SU-DHL-6 (cell line): Measurements from ENCODE around the gene GLO1.

Experiments
- EZH2phosphoT487 ChIP-seq: fragments of 200-600 bp; sonication (generic), shearing (Covaris generic); conservative IDR thresholded peaks from 2 replicates; pipeline ENCODE4 v1.6.1; 2018; ENCODE audit warnings: mild to moderate bottlenecking, antibody characterized with exemption, low read length, moderate library complexity, mixed read lengths
- TF ChIP-seq, protein P1 (sequence below): fragments of 200-600 bp; sonication (generic); IDR thresholded peaks from one replicate; pipeline ENCODE4 v1.5.1; 2017; ENCODE audit warnings: antibody characterized with exemption, mild to moderate bottlenecking, low read length, moderate library complexity; ENCODE audit not compliant: insufficient read depth, poor library complexity, severe bottlenecking

DNA sequence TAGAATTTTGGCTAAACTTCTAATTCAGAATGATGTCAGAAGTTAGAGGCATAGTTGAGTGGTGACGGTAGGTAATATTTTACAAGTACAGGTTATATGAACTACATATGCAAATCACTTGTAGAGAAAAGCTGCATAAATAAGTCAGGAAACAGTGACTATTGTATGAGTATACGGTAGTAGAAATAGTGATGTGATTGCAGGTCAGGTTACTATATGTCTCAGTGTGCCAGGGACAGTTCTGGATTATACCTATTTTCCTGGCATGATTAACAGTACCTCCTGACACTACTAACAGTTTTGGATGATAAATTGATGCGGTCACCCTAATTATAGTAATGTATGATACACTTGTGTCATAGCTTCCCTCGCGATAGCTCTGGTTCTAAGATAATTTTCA is 21.4 kb upstream of the GLO1 start:
- TF ChIP-seq, protein P1, sequence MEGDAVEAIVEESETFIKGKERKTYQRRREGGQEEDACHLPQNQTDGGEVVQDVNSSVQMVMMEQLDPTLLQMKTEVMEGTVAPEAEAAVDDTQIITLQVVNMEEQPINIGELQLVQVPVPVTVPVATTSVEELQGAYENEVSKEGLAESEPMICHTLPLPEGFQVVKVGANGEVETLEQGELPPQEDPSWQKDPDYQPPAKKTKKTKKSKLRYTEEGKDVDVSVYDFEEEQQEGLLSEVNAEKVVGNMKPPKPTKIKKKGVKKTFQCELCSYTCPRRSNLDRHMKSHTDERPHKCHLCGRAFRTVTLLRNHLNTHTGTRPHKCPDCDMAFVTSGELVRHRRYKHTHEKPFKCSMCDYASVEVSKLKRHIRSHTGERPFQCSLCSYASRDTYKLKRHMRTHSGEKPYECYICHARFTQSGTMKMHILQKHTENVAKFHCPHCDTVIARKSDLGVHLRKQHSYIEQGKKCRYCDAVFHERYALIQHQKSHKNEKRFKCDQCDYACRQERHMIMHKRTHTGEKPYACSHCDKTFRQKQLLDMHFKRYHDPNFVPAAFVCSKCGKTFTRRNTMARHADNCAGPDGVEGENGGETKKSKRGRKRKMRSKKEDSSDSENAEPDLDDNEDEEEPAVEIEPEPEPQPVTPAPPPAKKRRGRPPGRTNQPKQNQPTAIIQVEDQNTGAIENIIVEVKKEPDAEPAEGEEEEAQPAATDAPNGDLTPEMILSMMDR = no peak
- TF ChIP-seq EZH2phosphoT487 = no peak
